Left forelimb (tissue), 1 donor: Measurements from ENCODE around the gene MSX2.
"Not testable (repeated sequence)": the region's sequence is repeated elsewhere in the genome, so short reads cannot be mapped to it uniquely, and the experiment has no call there.

ENCODE experiments used
- DNase-seq: peaks from one replicate; pipeline ENCODE4 v3.0.0-alpha.2; 2018; ENCODE audit warnings: low spot score

Gene MSX2

GRCh38 chr5:174733091-174733690 lies 8.8 kb downstream of the MSX2 start:
- DNase-seq = no peak

- DNase-seq = no peak
Measured at GRCh38 chr5:174733836-174734235, 9.5 kb downstream of the MSX2 start.

GRCh38 chr5:174734571-174735497 lies 10.5 kb downstream of the MSX2 start:
- no peak for DNase-seq

GRCh38 chr5:174735498-174736330 lies 11.3 kb downstream of the MSX2 start:
- DNase-seq = no peak

- DNase-seq = no peak
Measured at GRCh38 chr5:174736331-174736721, 11.9 kb downstream of the MSX2 start.

- no peak for DNase-seq
Measured at GRCh38 chr5:174736777-174737176, 12.4 kb downstream of the MSX2 start.

- no peak for DNase-seq
Measured at GRCh38 chr5:174737330-174737729, 12.9 kb downstream of the MSX2 start.

- no peak for DNase-seq
Measured at GRCh38 chr5:174741352-174741751, 17.0 kb downstream of the MSX2 start.

GRCh38 chr5:174744896-174745295 lies 20.5 kb downstream of the MSX2 start:
- no peak for DNase-seq

- DNase-seq = no peak
Measured at GRCh38 chr5:174745590-174746103, 21.3 kb downstream of the MSX2 start.

GRCh38 chr5:174750711-174751110 lies 26.3 kb downstream of the MSX2 start:
- DNase-seq = no peak

- no peak for DNase-seq
Measured at GRCh38 chr5:174751154-174752000, 27.0 kb downstream of the MSX2 start.

GRCh38 chr5:174752121-174752520 lies 27.7 kb downstream of the MSX2 start:
- no peak for DNase-seq

- no peak for DNase-seq
Measured at GRCh38 chr5:174755106-174755505, 30.7 kb downstream of the MSX2 start.

- no peak for DNase-seq
Measured at GRCh38 chr5:174759091-174759490, 34.7 kb downstream of the MSX2 start.

GRCh38 chr5:174760721-174761120 lies 36.3 kb downstream of the MSX2 start:
- DNase-seq = no peak

- not testable (repeated sequence) for DNase-seq
Measured at GRCh38 chr5:174761341-174761740, 37.0 kb downstream of the MSX2 start.

GRCh38 chr5:174764309-174764708 lies 39.9 kb downstream of the MSX2 start:
- DNase-seq = no peak

- no peak for DNase-seq
Measured at GRCh38 chr5:174765540-174765939, 41.2 kb downstream of the MSX2 start.

GRCh38 chr5:174767670-174768069 lies 43.3 kb downstream of the MSX2 start:
- DNase-seq = no peak

GRCh38 chr5:174769005-174769404 lies 44.6 kb downstream of the MSX2 start:
- DNase-seq = no peak
